Loucy (cell line): ENCODE results near the gene GGA3.

Source experiments
- CTCF ChIP-seq: fragments of 200-600 bp; sonication (generic); conservative IDR thresholded peaks from 2 replicates; pipeline ENCODE4 v1.5.1; 2014; ENCODE audit warnings: mild to moderate bottlenecking, antibody characterized with exemption, low read length
- EZH2phosphoT487 ChIP-seq: fragments of 200-600 bp; IDR thresholded peaks from 2 replicates; pipeline ENCODE4 v1.6.1; 2018; ENCODE audit warnings: antibody characterized with exemption, mild to moderate bottlenecking, moderate library complexity, borderline replicate concordance

- TF ChIP-seq CTCF = no peak
- TF ChIP-seq EZH2phosphoT487 = no peak
Observed at GRCh38 chr17:75231071-75231470, 30.3 kb downstream of the GGA3 start.
